ENCODE measurements around the gene TMEM247.
"Not testable (repeated sequence)": the region's sequence is repeated elsewhere in the genome, so short reads cannot be mapped to it uniquely, and the experiment has no call there.

GRCh38 chr2:46477462-46477861 lies 1.9 kb upstream of the TMEM247 start:
- TF ChIP-seq CTCF (IDR thresholded peaks at IDR 0.05); YY1 (IDR thresholded peaks at IDR 0.05; ENCODE audit: low read depth); EZH2phosphoT487 (IDR thresholded peaks at IDR 0.05; ENCODE audit: borderline replicate concordance, low read depth); FOXM1 (IDR thresholded peaks at IDR 0.05; ENCODE audit: low read depth); MAX (IDR thresholded peaks at IDR 0.05; ENCODE audit: low read depth); ZBTB33 (IDR thresholded peaks at IDR 0.05; ENCODE audit: borderline replicate concordance, low read depth); RFX5 (IDR thresholded peaks at IDR 0.05; ENCODE audit: low read length); PBX3 (IDR thresholded peaks at IDR 0.05); TAF1 (IDR thresholded peaks at IDR 0.05; ENCODE audit: borderline replicate concordance, low read depth, low read length); NFIC (IDR thresholded peaks at IDR 0.05; ENCODE audit: borderline replicate concordance); RAD21 (IDR thresholded peaks at IDR 0.05; ENCODE audit: low read length); FOXJ3 (CRISPR knock-in tag; IDR thresholded peaks at IDR 0.05); EP300 (IDR thresholded peaks at IDR 0.05; ENCODE audit: borderline replicate concordance in 1 of 2, low read depth in 1 of 2, low read length in 1 of 2); POLR2AphosphoS5 (IDR thresholded peaks at IDR 0.05; ENCODE audit: low read depth, low read length): not testable (repeated sequence)

Data from SK-N-SH (cell line).